ENCODE results near the gene TLK2. TPM values are rescaled to one million over a fixed set of nuclear protein-coding genes. Genes with fewer than 3 reads are reported as not detected.
"Not testable (repeated sequence)": the region's sequence is repeated elsewhere in the genome, so short reads cannot be mapped to it uniquely, and the experiment has no call there.

TLK2 gene
- total RNA-seq, 6 experiments from 2014 or later: 29.0 to 40.9 (median 38.6) TPM

GRCh38 chr17:62525317-62525716 lies 46.7 kb downstream of the TLK2 start:
- H3K27ac Mint-ChIP-seq; H3K36me3 Mint-ChIP-seq (ENCODE audit: low read depth); H3K27me3 Mint-ChIP-seq (ENCODE audit: insufficient read depth); H3K4me3 Mint-ChIP-seq; H3K9me3 Mint-ChIP-seq: not testable (repeated sequence)
- DNase-seq: peak; percentile 1
- peaks cover 12% of the 10 kb centered on the region; the same call in 1 of the 2 replicates for H3K4me1 Mint-ChIP-seq (ENCODE audit: low read depth)

GRCh38 chr17:62530936-62531335 lies 52.3 kb downstream of the TLK2 start:
- H3K9me3 Mint-ChIP-seq; DNase-seq; H3K27ac Mint-ChIP-seq; H3K4me3 Mint-ChIP-seq; H3K27me3 Mint-ChIP-seq (ENCODE audit: insufficient read depth): not testable (repeated sequence)
- peaks cover 18% of the 10 kb centered on the region for H3K36me3 Mint-ChIP-seq (ENCODE audit: low read depth)
- H3K4me1 Mint-ChIP-seq (ENCODE audit: low read depth): peaks cover 11% of the 10 kb centered on the region

GRCh38 chr17:62536557-62536956 lies 57.9 kb downstream of the TLK2 start:
- H3K27ac Mint-ChIP-seq; H3K27me3 Mint-ChIP-seq (ENCODE audit: insufficient read depth); DNase-seq; H3K9me3 Mint-ChIP-seq; H3K4me3 Mint-ChIP-seq: not testable (repeated sequence)
- Mint-ChIP-seq H3K4me1 (ENCODE audit: low read depth) (peaks cover 13% of the 10 kb centered on the region), H3K36me3 (ENCODE audit: low read depth) (peaks cover 38% of the 10 kb centered on the region)

- not testable (repeated sequence) for H3K4me3 Mint-ChIP-seq; H3K27ac Mint-ChIP-seq; H3K9me3 Mint-ChIP-seq; DNase-seq; H3K27me3 Mint-ChIP-seq (ENCODE audit: insufficient read depth); H3K4me1 Mint-ChIP-seq (ENCODE audit: low read depth)
- peaks cover 46% of the 10 kb centered on the region for H3K36me3 Mint-ChIP-seq (ENCODE audit: low read depth)
Observed at GRCh38 chr17:62541073-62541472, 62.4 kb downstream of the TLK2 start.

GRCh38 chr17:62543278-62543775 lies 64.7 kb downstream of the TLK2 start:
- H3K27ac Mint-ChIP-seq; H3K9me3 Mint-ChIP-seq; H3K4me3 Mint-ChIP-seq; DNase-seq; H3K27me3 Mint-ChIP-seq (ENCODE audit: insufficient read depth); H3K4me1 Mint-ChIP-seq (ENCODE audit: low read depth): not testable (repeated sequence)
- peaks cover 37% of the 10 kb centered on the region for H3K36me3 Mint-ChIP-seq (ENCODE audit: low read depth)

- H3K27me3 Mint-ChIP-seq (ENCODE audit: insufficient read depth); H3K27ac Mint-ChIP-seq; H3K9me3 Mint-ChIP-seq; H3K4me3 Mint-ChIP-seq; H3K4me1 Mint-ChIP-seq (ENCODE audit: low read depth); DNase-seq: not testable (repeated sequence)
- peaks cover 17% of the 10 kb centered on the region for H3K36me3 Mint-ChIP-seq (ENCODE audit: low read depth)
Observed at GRCh38 chr17:62546066-62546465, 67.4 kb downstream of the TLK2 start.

- Mint-ChIP-seq H3K4me1 (ENCODE audit: low read depth) (peaks cover 25% of the 10 kb centered on the region), H3K27ac (peak overlapping the region; percentile 79), H3K4me3 (peak overlapping the region; percentile 88), H3K36me3 (ENCODE audit: low read depth) (peaks cover 17% of the 10 kb centered on the region)
- TF ChIP-seq CTCF (IDR thresholded peaks at IDR 0.05): peak; percentile 81
- H3K9me3 Mint-ChIP-seq; H3K27me3 Mint-ChIP-seq (ENCODE audit: insufficient read depth): not testable (repeated sequence)
- DNase-seq: peak; percentile 76
Observed at GRCh38 chr17:62552851-62553659, 74.4 kb downstream of the TLK2 start.

GRCh38 chr17:62557532-62557931 lies 78.9 kb downstream of the TLK2 start:
- H3K9me3 Mint-ChIP-seq; H3K27me3 Mint-ChIP-seq (ENCODE audit: insufficient read depth); H3K4me3 Mint-ChIP-seq; DNase-seq: not testable (repeated sequence)
- Mint-ChIP-seq H3K27ac (peak overlapping the region; percentile 9; the same call in 1 of the 2 replicates), H3K4me1 (ENCODE audit: low read depth) (peaks cover 50% of the 10 kb centered on the region), H3K36me3 (ENCODE audit: low read depth) (peaks cover 30% of the 10 kb centered on the region)

GRCh38 chr17:62558941-62559340 lies 80.3 kb downstream of the TLK2 start:
- H3K4me3 Mint-ChIP-seq; H3K9me3 Mint-ChIP-seq; H3K27me3 Mint-ChIP-seq (ENCODE audit: insufficient read depth); DNase-seq: not testable (repeated sequence)
- H3K36me3 Mint-ChIP-seq (ENCODE audit: low read depth): peaks cover 40% of the 10 kb centered on the region
- peaks cover 56% of the 10 kb centered on the region for H3K4me1 Mint-ChIP-seq (ENCODE audit: low read depth)
- peak overlapping the region; percentile 24; the same call in 1 of the 2 replicates for H3K27ac Mint-ChIP-seq

GRCh38 chr17:62560971-62561370 lies 82.3 kb downstream of the TLK2 start:
- not testable (repeated sequence) for DNase-seq; H3K27me3 Mint-ChIP-seq (ENCODE audit: insufficient read depth); H3K4me3 Mint-ChIP-seq; H3K27ac Mint-ChIP-seq; H3K9me3 Mint-ChIP-seq
- Mint-ChIP-seq H3K4me1 (ENCODE audit: low read depth) (peaks cover 75% of the 10 kb centered on the region), H3K36me3 (ENCODE audit: low read depth) (peaks cover 50% of the 10 kb centered on the region)
